ENCODE measurements around the gene SORCS3. TPM values are rescaled to one million over a fixed set of nuclear protein-coding genes. Genes with fewer than 3 reads are reported as not detected.

Gene SORCS3
- total and polyA plus RNA-seq, 2 of the 13 experiments (the other 11 are each of a cell fraction or from before 2014, with no cell fraction given): 0.07 TPM; not detected in 1

- TF ChIP-seq ZNF550 (CRISPR knock-in tag; IDR thresholded peaks at IDR 0.05; ENCODE audit: borderline replicate concordance): no peak
- TF ChIP-seq ZBTB2 (CRISPR knock-in tag; IDR thresholded peaks at IDR 0.05; ENCODE audit: low read depth): no peak
- TF ChIP-seq ZNF317 (CRISPR knock-in tag; IDR thresholded peaks at IDR 0.05): no peak
- TF ChIP-seq ZMYM2 (CRISPR knock-in tag; IDR thresholded peaks at IDR 0.05): no peak
- TF ChIP-seq SSRP1 (CRISPR knock-in tag; IDR thresholded peaks at IDR 0.05): no peak
- no peak for TF ChIP-seq KLF16 (CRISPR knock-in tag; IDR thresholded peaks at IDR 0.05)
- TF ChIP-seq NFATC3 (CRISPR knock-in tag; IDR thresholded peaks at IDR 0.05): no peak
- TF ChIP-seq CREB3 (CRISPR knock-in tag; IDR thresholded peaks at IDR 0.05): no peak
- no peak for TF ChIP-seq ZNF549 (CRISPR knock-in tag; IDR thresholded peaks at IDR 0.05)
- no peak for TF ChIP-seq FOXP1 (IDR thresholded peaks at IDR 0.05)
- no peak for TF ChIP-seq FOXP1 (CRISPR knock-in tag; IDR thresholded peaks at IDR 0.05)
- TF ChIP-seq DZIP1 (CRISPR knock-in tag; IDR thresholded peaks at IDR 0.05): no peak
- no peaks in the 10 kb centered on the region for H3K79me2 ChIP-seq (ENCODE audit: insufficient read depth, low read length)
- H3K9me3 ChIP-seq (ENCODE audit: low read length): no peaks in the 10 kb centered on the region
- ATAC-seq (no peak), FAIRE-seq (no peak), DNase-seq (ENCODE audit: low spot score) (no peak)
- ChIA-PET CTCF (ENCODE audit: low intra/inter-chr PET ratio, low total read pairs) (no interaction called here), POLR2A (no interaction called here)
- 7% methylated on average over 3 of the region's 3 CpGs for WGBS (ENCODE audit: low lambda C conversion rate)
- no peaks in the 10 kb centered on the region for H3K27me3 ChIP-seq (ENCODE audit: control insufficient read depth in 1 of 2, insufficient read depth in 2 of 2, low read length in 2 of 2)
- H3K4me2 ChIP-seq (ENCODE audit: low read depth, low read length): no peak overlapping the region
- no peaks in the 10 kb centered on the region for H3K4me1 ChIP-seq (ENCODE audit: insufficient read depth, low read length)
- no peaks in the 10 kb centered on the region for H4K20me1 ChIP-seq (ENCODE audit: insufficient read depth, low read length)
- intact Hi-C loops (cut with micrococcal nuclease; ENCODE audit: unreplicated experiment): no loop called here
- H3K27ac ChIP-seq (ENCODE audit: extremely low read length, insufficient read depth, low read length): no peak overlapping the region
- H3K9ac ChIP-seq (ENCODE audit: insufficient read depth, low read depth, low read length): no peak overlapping the region
- in situ Hi-C loops (cut with HindIII; ENCODE audit: extremely low pct_ligation_motif_present, low pct_unique_long_range_greater_than_20kb): no loop called here
- no TSS peak for BruUV-seq (replicated peaks)
- no peak overlapping the region for H3K4me3 ChIP-seq (replicated peaks in 1 of 3; ENCODE audit: insufficient read depth in 1 of 3, low read depth in 2 of 3, low read length in 3 of 3)
- no peaks in the 10 kb centered on the region for H3K36me3 ChIP-seq (replicated peaks in 1 of 2; ENCODE audit: control insufficient read depth in 1 of 2, insufficient read depth in 2 of 2, low read length in 2 of 2)
- no peak overlapping the region for H2AFZ ChIP-seq (ENCODE audit: low read length)
Measured at GRCh38 chr10:104842704-104843103, 201.6 kb downstream of the SORCS3 start.

All from HepG2 (cell line).